Suprapubic skin (tissue), 4 donors: ENCODE data around the gene EPHB1. TPM values are rescaled to one million over a fixed set of nuclear protein-coding genes. Genes with fewer than 3 reads are reported as not detected.

Experiments
- DNase-seq, 2 donors: peaks; one replicate each; pipeline ENCODE4 v3.0.0-alpha.2; 2019; ENCODE audit warnings: low spot score in 2 of 2
- H3K27ac ChIP-seq: fragments of 200-600 bp; sonication (generic); one replicate; pipeline ENCODE4 v1.5.1; 2019
- H3K27me3 ChIP-seq: fragments of 200-600 bp; sonication (generic); one replicate; pipeline ENCODE4 v1.5.1; 2019
- H3K36me3 ChIP-seq: fragments of 200-600 bp; sonication (generic); one replicate; pipeline ENCODE4 v1.5.1; 2019
- H3K4me1 ChIP-seq: fragments of 200-600 bp; sonication (generic); one replicate; pipeline ENCODE4 v1.5.1; 2019
- H3K4me3 ChIP-seq: fragments of 200-600 bp; sonication (generic); one replicate; pipeline ENCODE4 v1.5.1; 2019; ENCODE audit warnings: mild to moderate bottlenecking
- H3K9me3 ChIP-seq: fragments of 200-600 bp; sonication (generic); one replicate; pipeline ENCODE4 v1.5.1; 2019
- CTCF ChIP-seq, 2 donors: fragments of 200-600 bp in 1 of 2; fragments of 450-650 bp in 1 of 2; sonication (generic) in 1 of 2; IDR thresholded peaks; one replicate each; pipeline ENCODE4 v1.5.1; 2016 to 2019; ENCODE audit warnings: antibody characterized with exemption in 2 of 2, mild to moderate bottlenecking in 1 of 2, moderate library complexity in 1 of 2
- EP300 ChIP-seq: sonication (generic); formaldehyde crosslinking; IDR thresholded peaks from one replicate; pipeline ENCODE4 v1.6.1; 2017; ENCODE audit warnings: antibody characterized with exemption
- POLR2A ChIP-seq, 2 donors: fragments of 450-650 bp; IDR thresholded peaks; one replicate each; pipeline ENCODE4 v1.6.1; 2017; ENCODE audit warnings: antibody characterized with exemption in 2 of 2, mild to moderate bottlenecking in 2 of 2, moderate library complexity in 2 of 2
- POLR2AphosphoS5 ChIP-seq, 3 donors: sonication (generic); formaldehyde crosslinking; IDR thresholded peaks; one replicate each; pipeline ENCODE4 v1.6.1; 2017; ENCODE audit warnings: antibody characterized with exemption in 3 of 3
- WGBS: methylation state at CpG from one replicate; pipeline ENCODE4 v1.1.5; 2018; 5-methylcytosine and 5-hydroxymethylcytosine counted together
- total RNA-seq, 4 donors: library from RNA; depleted of rRNA; stranded (reverse); fragments of >200 nt; gene quantifications; one replicate each; pipeline ENCODE4 v1.1.0, GENCODE V29; 2016

Gene EPHB1
- total RNA-seq, 4 donors from 2014 or later = 8.5 to 30.7 (median 18.5) TPM

DNA sequence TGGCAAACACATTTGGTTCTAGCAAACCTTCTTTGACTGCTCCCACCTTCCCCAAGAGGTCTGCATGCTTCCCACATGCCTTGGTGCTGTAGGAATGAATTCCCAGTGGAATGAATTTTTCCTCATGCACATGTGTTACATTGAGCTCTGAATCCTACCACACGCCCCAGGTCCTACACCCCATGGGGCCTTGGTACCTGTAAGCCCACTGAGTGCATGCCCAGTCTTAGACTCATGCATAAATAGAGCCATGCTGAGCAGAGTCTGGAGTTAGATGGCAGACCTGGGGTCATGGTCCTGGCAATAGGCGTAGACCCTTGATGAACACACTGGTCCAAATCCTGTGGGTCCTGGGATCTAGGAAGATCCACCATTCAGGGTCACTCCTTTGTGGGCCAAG is 81.8 kb downstream of the EPHB1 start:
- H3K4me3 ChIP-seq = no peak overlapping the region
- DNase-seq = peak in 1 of 2 donors; percentile 57
- TF ChIP-seq EP300 (no peak), POLR2AphosphoS5 (IDR thresholded peaks at IDR 0.05) (no peak), POLR2A (IDR thresholded peaks at IDR 0.05) (no peak), CTCF (IDR thresholded peaks at IDR 0.05) (no peak)
- WGBS = 91% methylated on average over 2 of the region's 2 CpGs
- H3K9me3 ChIP-seq = no peaks in the 10 kb centered on the region
- no peaks in the 10 kb centered on the region for H3K36me3 ChIP-seq
- no peak overlapping the region for H3K27ac ChIP-seq
- H3K4me1 ChIP-seq = no peaks in the 10 kb centered on the region
- no peaks in the 10 kb centered on the region for H3K27me3 ChIP-seq

GRCh38 chr3:134877788-134878187 is 82.7 kb downstream of the EPHB1 start:
- H3K4me1 ChIP-seq = no peaks in the 10 kb centered on the region
- no peak for TF ChIP-seq POLR2A (IDR thresholded peaks at IDR 0.05)
- TF ChIP-seq CTCF (IDR thresholded peaks at IDR 0.05) = no peak
- no peak for TF ChIP-seq EP300
- TF ChIP-seq POLR2AphosphoS5 (IDR thresholded peaks at IDR 0.05) = no peak
- H3K27me3 ChIP-seq = no peaks in the 10 kb centered on the region
- no peak overlapping the region for H3K27ac ChIP-seq
- H3K9me3 ChIP-seq = no peaks in the 10 kb centered on the region
- H3K4me3 ChIP-seq = no peak overlapping the region
- H3K36me3 ChIP-seq = no peaks in the 10 kb centered on the region
- peak in 1 of 2 donors; percentile 74 for DNase-seq
- WGBS = 71% methylated on average over 5 of the region's 5 CpGs

DNA sequence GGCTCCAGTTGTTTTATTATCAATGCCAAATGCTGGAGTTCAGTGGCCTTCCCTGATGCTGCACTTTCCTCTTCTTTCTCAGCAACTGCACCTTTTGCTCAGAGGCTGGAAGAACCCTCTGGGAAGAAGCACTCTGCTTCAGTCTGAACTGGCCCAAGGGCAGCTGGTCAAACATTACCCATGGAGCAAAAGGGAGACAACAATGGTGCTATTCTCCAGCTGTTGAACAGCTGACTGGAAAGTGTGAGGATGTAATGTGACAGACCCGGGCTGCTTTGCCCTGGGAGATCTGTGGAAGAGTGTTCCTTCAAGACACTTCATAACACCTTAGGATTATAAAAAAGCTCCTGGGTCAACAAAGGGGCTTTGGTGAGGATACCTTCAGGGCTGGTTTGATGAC is 84.9 kb downstream of the EPHB1 start:
- DNase-seq = peak in 1 of 2 donors; percentile 11
- Histone ChIP-seq H3K4me3 (no peak overlapping the region), H3K36me3 (no peaks in the 10 kb centered on the region), H3K27ac (no peak overlapping the region), H3K4me1 (no peaks in the 10 kb centered on the region), H3K9me3 (no peaks in the 10 kb centered on the region), H3K27me3 (no peaks in the 10 kb centered on the region)
- TF ChIP-seq CTCF (IDR thresholded peaks at IDR 0.05) (no peak), EP300 (no peak)
- 75% methylated on average over 1 of the region's 1 CpG for WGBS

- no peaks in the 10 kb centered on the region for H3K9me3 ChIP-seq
- TF ChIP-seq POLR2A (IDR thresholded peaks at IDR 0.05) (no peak), CTCF (IDR thresholded peaks at IDR 0.05) (no peak), EP300 (no peak), POLR2AphosphoS5 (IDR thresholded peaks at IDR 0.05) (no peak)
- 100% methylated on average over 1 of the region's 4 CpGs for WGBS
- H3K27me3 ChIP-seq = no peaks in the 10 kb centered on the region
- peak in 1 of 2 donors; percentile 45 for DNase-seq
- H3K27ac ChIP-seq = no peak overlapping the region
- H3K36me3 ChIP-seq = no peaks in the 10 kb centered on the region
- H3K4me1 ChIP-seq = no peaks in the 10 kb centered on the region
- no peak overlapping the region for H3K4me3 ChIP-seq
Observed at GRCh38 chr3:134880431-134880830, 85.4 kb downstream of the EPHB1 start.

DNA sequence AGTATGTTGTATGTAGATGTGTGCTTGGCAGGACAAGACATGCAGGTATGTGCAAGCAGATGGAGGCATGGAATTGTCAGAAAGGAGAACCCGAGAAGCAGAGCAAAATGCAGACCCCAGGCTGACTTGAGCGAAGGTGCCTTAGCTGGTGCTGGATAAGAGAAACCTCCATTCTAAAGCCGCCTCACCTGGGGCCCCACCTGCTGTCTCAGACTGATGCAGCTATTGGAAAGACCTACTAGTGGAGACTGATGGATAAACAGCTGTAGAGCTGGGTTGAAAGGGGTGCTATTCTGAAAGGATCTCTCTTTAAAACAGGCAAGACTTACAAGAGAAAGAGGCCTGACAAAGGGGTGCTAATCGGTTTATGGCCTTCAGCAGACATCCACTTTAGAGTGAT is 86.2 kb downstream of the EPHB1 start:
- no peaks in the 10 kb centered on the region for H3K36me3 ChIP-seq
- no peak overlapping the region for H3K27ac ChIP-seq
- H3K9me3 ChIP-seq = no peaks in the 10 kb centered on the region
- DNase-seq = peak in 1 of 2 donors; percentile 35
- no peaks in the 10 kb centered on the region for H3K4me1 ChIP-seq
- TF ChIP-seq POLR2AphosphoS5 (IDR thresholded peaks at IDR 0.05) (no peak), POLR2A (IDR thresholded peaks at IDR 0.05) (no peak), EP300 (no peak), CTCF (IDR thresholded peaks at IDR 0.05) (no peak)
- H3K27me3 ChIP-seq = no peaks in the 10 kb centered on the region
- WGBS = 84% methylated on average over 4 of the region's 4 CpGs
- H3K4me3 ChIP-seq = no peak overlapping the region
